ENCODE data around the gene IRGQ.

DNA sequence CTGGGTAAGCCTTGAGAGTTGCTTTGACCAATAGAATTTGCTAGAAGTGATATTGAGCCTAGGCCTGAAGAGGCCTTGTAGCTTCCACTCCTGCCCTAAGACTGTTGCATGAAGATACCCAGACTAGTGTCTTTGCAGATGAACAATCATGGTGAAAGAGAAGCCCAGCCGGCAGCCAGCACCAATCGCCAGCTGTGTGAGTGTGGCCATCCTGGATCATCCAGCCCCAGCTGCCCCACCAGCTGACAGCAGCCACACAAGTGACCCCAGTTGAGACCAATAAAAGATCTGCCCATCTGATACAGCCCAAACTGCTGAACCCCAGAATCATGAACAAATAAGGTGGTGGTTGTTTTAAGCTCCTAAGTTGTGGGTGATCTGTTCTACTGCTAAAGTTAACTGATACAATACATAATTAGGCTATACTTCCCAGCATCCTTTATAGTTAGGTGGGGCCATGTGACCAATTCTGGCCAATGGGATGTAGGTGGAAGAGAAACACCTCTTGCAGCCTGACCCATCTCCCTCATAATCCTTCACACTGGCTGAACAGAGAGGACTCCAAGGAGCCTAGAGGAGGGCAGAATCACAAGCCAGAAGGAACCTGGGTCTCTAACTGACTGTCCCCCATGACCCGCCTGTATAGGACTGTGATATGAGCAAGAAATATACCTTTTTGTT, 32.9 kb upstream of the IRGQ start:
- TF ChIP-seq POLR2AphosphoS5 (IDR thresholded peaks at IDR 0.05; ENCODE audit: low read depth, low read length) (no peak), POLR2A (IDR thresholded peaks at IDR 0.05; ENCODE audit: low read depth, low read length) (no peak), SPI1 (IDR thresholded peaks at IDR 0.05; ENCODE audit: low read depth, low read length) (no peak)

All from GM12891 (cell line).